HepG2 (cell line): ENCODE measurements around the gene GRIK2. TPM values are rescaled to one million over a fixed set of nuclear protein-coding genes. Genes with fewer than 3 reads are reported as not detected.

Source experiments
- ATAC-seq: fragments of 200-7000 bp; cut with Tn5 transposase; 3 replicates; pipeline ENCODE4 v1.9.1; 2020; ENCODE audit warnings: mild to moderate bottlenecking, moderate library complexity
- BruUV-seq: library from RNA; stranded (reverse); fragments of 400-500 nt; replicated peaks from 2 replicates; lab custom pipeline; 2021; lab: Mats Ljungman, UMichigan
- CTCF ChIA-PET: fragments of 300-600 bp; formaldehyde crosslinking; extraction: SDS; loops from one replicate; lab custom pipeline; 2021; ENCODE audit warnings: low total read pairs, inconsistent platforms, low intra/inter-chr PET ratio; lab: Yijun Ruan, JAX
- POLR2A ChIA-PET: fragments of 350-600 bp; sonication (Branson Sonifier 250); formaldehyde crosslinking; loops from one replicate; lab custom pipeline; 2020; ENCODE audit warnings: antibody characterized with exemption, inconsistent platforms; lab: Yijun Ruan, JAX
- DNase-seq: peaks from one replicate; pipeline ENCODE4 v3.0.0-alpha.2; 2015; ENCODE audit warnings: low spot score
- FAIRE-seq: peaks from 3 replicates; lab custom pipeline; 2011; peaks lifted over from hg19 to GRCh38; lab: Jason Lieb, UNC
- H2AFZ ChIP-seq: one replicate; pipeline ENCODE4 v1.6.1; 2011; ENCODE audit warnings: low read length, inconsistent platforms
- H3K27ac ChIP-seq: fragments of 300-600 bp; 3 replicates; pipeline ENCODE4 v1.8.0; 2011; ENCODE audit warnings: mixed run types, mild to moderate bottlenecking, mixed read lengths, low read length, inconsistent platforms; ENCODE audit not compliant: insufficient read depth; ENCODE audit errors: extremely low read length
- H3K27me3 ChIP-seq, 2 experiments: fragments of 200-600 bp in 1 of 2; 2 replicates in 1 of 2; 3 replicates in 1 of 2; pipeline versions ENCODE4 v1.6.0 to v1.8.0; 2011; ENCODE audit warnings: low read length in 2 of 2, mild to moderate bottlenecking in 2 of 2, moderate library complexity in 2 of 2, inconsistent platforms in 1 of 2; ENCODE audit not compliant: insufficient read depth in 2 of 2, control insufficient read depth in 1 of 2
- H3K36me3 ChIP-seq, 2 experiments: fragments of 200-600 bp in 1 of 2; replicated peaks in 1 of 2; 2 replicates in 1 of 2; 3 replicates in 1 of 2; pipeline versions ENCODE4 v1.5.1 to v1.8.0; 2011; ENCODE audit warnings: low read length in 2 of 2, inconsistent platforms in 1 of 2; ENCODE audit not compliant: insufficient read depth in 2 of 2, control insufficient read depth in 1 of 2
- H3K4me1 ChIP-seq: 2 replicates; pipeline ENCODE4 v1.5.1; 2012; ENCODE audit warnings: low read length, inconsistent platforms; ENCODE audit not compliant: insufficient read depth
- H3K4me2 ChIP-seq: 2 replicates; pipeline ENCODE4 v1.6.0; 2011; ENCODE audit warnings: low read depth, low read length, inconsistent platforms
- H3K4me3 ChIP-seq, 3 experiments: fragments of 200-600 bp in 1 of 3; sonication (generic), shearing (Covaris generic) in 1 of 3; replicated peaks in 1 of 3; 2 replicates each; pipeline ENCODE4 v1.5.1; 2011 to 2016; ENCODE audit warnings: low read length in 3 of 3, inconsistent platforms in 2 of 3, low read depth in 2 of 3, mild to moderate bottlenecking in 2 of 3, control low read depth in 1 of 3, mixed read lengths in 1 of 3; ENCODE audit not compliant: insufficient read depth in 1 of 3
- H3K79me2 ChIP-seq: one replicate; pipeline ENCODE4 v1.6.1; 2011; ENCODE audit warnings: low read length, inconsistent platforms; ENCODE audit not compliant: insufficient read depth
- H3K9ac ChIP-seq: 2 replicates; pipeline ENCODE4 v1.6.0; 2011; ENCODE audit warnings: mild to moderate bottlenecking, low read depth, low read length, inconsistent platforms; ENCODE audit not compliant: insufficient read depth
- H3K9me3 ChIP-seq: 2 replicates; pipeline ENCODE4 v1.5.1; 2012; ENCODE audit warnings: mild to moderate bottlenecking, low read length
- H4K20me1 ChIP-seq: 2 replicates; pipeline ENCODE4 v1.6.0; 2011; ENCODE audit warnings: inconsistent platforms, mild to moderate bottlenecking, low read length, moderate library complexity; ENCODE audit not compliant: insufficient read depth
- CBX5 ChIP-seq: sonication (generic); formaldehyde crosslinking; IDR thresholded peaks from 2 replicates; pipeline ENCODE4 v1.4.0; 2020; ENCODE audit warnings: missing genetic modification reagents, borderline replicate concordance
- EED ChIP-seq: sonication (generic); formaldehyde crosslinking; IDR thresholded peaks from 2 replicates; pipeline ENCODE4 v1.5.0; 2020; ENCODE audit warnings: mild to moderate bottlenecking, missing genetic modification reagents
- ELF3 ChIP-seq: IDR thresholded peaks from 2 replicates; pipeline ENCODE4 v1.6.1; 2016; ENCODE audit warnings: missing genetic modification reagents, missing compliant biosample characterization
- GATAD2A ChIP-seq: IDR thresholded peaks from 2 replicates; pipeline ENCODE4 v1.6.1; 2016
- NFATC3 ChIP-seq: sonication (generic); formaldehyde crosslinking; IDR thresholded peaks from 2 replicates; pipeline ENCODE4 v1.5.1; 2020; ENCODE audit warnings: mild to moderate bottlenecking, missing genetic modification reagents
- NFIB ChIP-seq: sonication (generic); formaldehyde crosslinking; IDR thresholded peaks from 2 replicates; pipeline ENCODE4 v1.9.0; 2021; ENCODE audit warnings: missing genetic modification reagents, mild to moderate bottlenecking, borderline replicate concordance
- RXRB ChIP-seq: IDR thresholded peaks from 2 replicates; pipeline ENCODE4 v1.6.1; 2016; ENCODE audit warnings: borderline replicate concordance, missing genetic modification reagents, missing compliant biosample characterization
- WGBS: methylation state at CpG from one replicate; pipeline ENCODE4 v1.1.6; 2017; ENCODE audit warnings: low lambda C conversion rate; 5-methylcytosine and 5-hydroxymethylcytosine counted together
- in situ Hi-C: cut with HindIII; loops from 2 replicates; pipeline ENCODE4 v1.10.0; 2017; ENCODE audit warnings: low pct_unique_long_range_greater_than_20kb; ENCODE audit not compliant: extremely low pct_ligation_motif_present
- intact Hi-C: fragments of 100-400 bp; cut with micrococcal nuclease; formaldehyde crosslinking; loops from one replicate; pipeline ENCODE4 v1.10.0; 2022; ENCODE audit not compliant: unreplicated experiment
- polyA plus RNA-seq, 8 experiments: library from polyadenylated mRNA; depleted of rRNA in 3 of 8; stranded (reverse) in 7 of 8; unstranded in 1 of 8; fragments of >200 nt; fragmentation: Illumina TruSeq in 4 of 8; extraction: Trizol in 4 of 8; gene quantifications; 2 replicates each; pipeline versions ENCODE4 v1.2.1 to v1.2.3, GENCODE V29; 2011 to 2016; ENCODE audit warnings: low read depth in 4 of 8, missing spikeins in 1 of 8, mixed read lengths in 1 of 8; ENCODE audit not compliant: insufficient read depth in 1 of 8
- total RNA-seq, 5 experiments: library from RNA; depleted of rRNA; stranded (reverse); fragments of >200 nt; fragmentation: Illumina TruSeq; extraction: Trizol; gene quantifications; 2 replicates each; pipeline ENCODE4 v1.2.3, GENCODE V29; 2016; ENCODE audit warnings: low read depth in 1 of 5
- TF ChIP-seq, protein P1 (sequence below): sonication (generic); formaldehyde crosslinking; IDR thresholded peaks from 2 replicates; pipeline ENCODE4 v1.8.1; 2023; ENCODE audit warnings: missing genetic modification reagents, mild to moderate bottlenecking, borderline replicate concordance
- TF ChIP-seq, protein P2 (sequence below): sonication (generic); formaldehyde crosslinking; IDR thresholded peaks from 2 replicates; pipeline ENCODE4 v1.4.0; 2020; ENCODE audit warnings: low read depth, mild to moderate bottlenecking, missing genetic modification reagents
- TF ChIP-seq, protein P3 (sequence below): sonication (generic); formaldehyde crosslinking; IDR thresholded peaks from 2 replicates; pipeline ENCODE4 v1.5.1; 2020; ENCODE audit warnings: missing genetic modification reagents, mild to moderate bottlenecking, borderline replicate concordance
- TF ChIP-seq, protein P4 (sequence below): sonication (generic); formaldehyde crosslinking; IDR thresholded peaks from 2 replicates; pipeline ENCODE4 v1.4.0; 2020; ENCODE audit warnings: mild to moderate bottlenecking, missing genetic modification reagents
- TF ChIP-seq, protein P5 (sequence below): sonication (generic); formaldehyde crosslinking; IDR thresholded peaks from 2 replicates; pipeline ENCODE4 v1.9.0; 2022; ENCODE audit warnings: missing genetic modification reagents, mild to moderate bottlenecking, borderline replicate concordance

Gene GRIK2
- total and polyA plus RNA-seq, 2 of the 13 experiments (the other 11 are each of a cell fraction or from before 2014, with no cell fraction given): not detected

DNA sequence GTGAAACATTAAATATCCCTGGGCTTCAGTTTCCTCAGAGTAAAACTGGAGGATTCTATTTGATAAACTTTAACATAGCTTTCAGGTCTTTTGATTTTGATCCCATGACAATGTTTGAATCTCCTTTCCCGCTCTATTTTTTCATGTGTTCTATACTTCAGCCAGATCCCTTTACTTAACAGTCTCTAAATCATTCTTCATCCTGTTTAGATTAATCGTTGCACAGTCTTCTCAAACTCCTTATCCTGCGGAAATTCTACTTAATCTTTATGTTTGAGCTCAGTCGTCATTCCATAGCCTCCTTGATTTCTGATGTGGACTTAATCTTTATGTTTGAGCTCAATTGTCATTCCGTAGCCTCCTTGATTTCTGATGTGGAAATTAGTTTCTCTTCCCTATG lies 57.4 kb downstream of the GRIK2 start:
- H3K79me2 ChIP-seq: no peaks in the 10 kb centered on the region
- no peak overlapping the region for H3K9ac ChIP-seq
- no peaks in the 10 kb centered on the region for H3K27me3 ChIP-seq
- H3K4me1 ChIP-seq: no peaks in the 10 kb centered on the region
- H3K9me3 ChIP-seq: no peaks in the 10 kb centered on the region
- intact Hi-C loops (no loop called here), in situ Hi-C loops (no loop called here)
- H3K4me3 ChIP-seq: no peak overlapping the region
- no peak overlapping the region for H3K4me2 ChIP-seq
- WGBS: 2% methylated on average over 5 of the region's 5 CpGs
- CTCF ChIA-PET: no interaction called here
- H4K20me1 ChIP-seq: no peaks in the 10 kb centered on the region
- FAIRE-seq: no peak
- no peak overlapping the region for H3K27ac ChIP-seq
- no TSS peak for BruUV-seq
- no peaks in the 10 kb centered on the region for H3K36me3 ChIP-seq
- POLR2A ChIA-PET: no interaction called here
- TF ChIP-seq NFATC3: no peak
- TF ChIP-seq, all 625 proteins: peak for 0
- H2AFZ ChIP-seq: no peak overlapping the region
- DNase-seq (no peak), ATAC-seq (no peak)

DNA sequence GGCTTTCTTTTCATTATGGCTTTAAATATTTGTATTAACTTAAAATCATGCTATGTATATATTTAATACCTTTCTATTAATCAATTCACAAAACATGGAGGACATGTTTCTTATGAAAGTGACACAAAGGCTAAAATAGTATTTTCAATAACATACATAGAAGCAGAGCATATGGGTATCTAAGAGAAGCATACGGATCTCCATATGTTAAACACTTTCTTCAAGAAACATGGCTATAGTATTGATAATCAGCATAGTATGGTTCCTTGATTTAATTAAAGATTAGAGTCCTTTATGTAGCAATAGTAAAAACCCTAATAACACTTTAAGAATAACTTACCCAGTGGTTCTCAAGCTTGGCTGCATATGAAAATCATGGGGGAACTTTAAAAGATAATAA lies 58.5 kb downstream of the GRIK2 start:
- FAIRE-seq: no peak
- Histone ChIP-seq H3K4me1 (no peaks in the 10 kb centered on the region), H2AFZ (no peak overlapping the region), H3K36me3 (no peaks in the 10 kb centered on the region), H4K20me1 (no peaks in the 10 kb centered on the region), H3K9me3 (no peaks in the 10 kb centered on the region), H3K27ac (no peak overlapping the region), H3K4me2 (no peak overlapping the region), H3K79me2 (no peaks in the 10 kb centered on the region), H3K9ac (no peak overlapping the region), H3K4me3 (no peak overlapping the region), H3K27me3 (no peaks in the 10 kb centered on the region)
- 7% methylated on average over 1 of the region's 1 CpG for WGBS
- no peak for DNase-seq
- in situ Hi-C loops: no loop called here
- POLR2A ChIA-PET: no interaction called here
- no peak for TF ChIP-seq CBX5 (CRISPR knock-in tag)
- TF ChIP-seq, protein P1, sequence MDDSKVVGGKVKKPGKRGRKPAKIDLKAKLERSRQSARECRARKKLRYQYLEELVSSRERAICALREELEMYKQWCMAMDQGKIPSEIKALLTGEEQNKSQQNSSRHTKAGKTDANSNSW (CRISPR knock-in tag): no peak
- no peak for TF ChIP-seq RXRB (CRISPR knock-in tag)
- no peak for TF ChIP-seq EED
- TF ChIP-seq, protein P2, sequence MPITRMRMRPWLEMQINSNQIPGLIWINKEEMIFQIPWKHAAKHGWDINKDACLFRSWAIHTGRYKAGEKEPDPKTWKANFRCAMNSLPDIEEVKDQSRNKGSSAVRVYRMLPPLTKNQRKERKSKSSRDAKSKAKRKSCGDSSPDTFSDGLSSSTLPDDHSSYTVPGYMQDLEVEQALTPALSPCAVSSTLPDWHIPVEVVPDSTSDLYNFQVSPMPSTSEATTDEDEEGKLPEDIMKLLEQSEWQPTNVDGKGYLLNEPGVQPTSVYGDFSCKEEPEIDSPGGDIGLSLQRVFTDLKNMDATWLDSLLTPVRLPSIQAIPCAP: no peak
- TF ChIP-seq, protein P3, sequence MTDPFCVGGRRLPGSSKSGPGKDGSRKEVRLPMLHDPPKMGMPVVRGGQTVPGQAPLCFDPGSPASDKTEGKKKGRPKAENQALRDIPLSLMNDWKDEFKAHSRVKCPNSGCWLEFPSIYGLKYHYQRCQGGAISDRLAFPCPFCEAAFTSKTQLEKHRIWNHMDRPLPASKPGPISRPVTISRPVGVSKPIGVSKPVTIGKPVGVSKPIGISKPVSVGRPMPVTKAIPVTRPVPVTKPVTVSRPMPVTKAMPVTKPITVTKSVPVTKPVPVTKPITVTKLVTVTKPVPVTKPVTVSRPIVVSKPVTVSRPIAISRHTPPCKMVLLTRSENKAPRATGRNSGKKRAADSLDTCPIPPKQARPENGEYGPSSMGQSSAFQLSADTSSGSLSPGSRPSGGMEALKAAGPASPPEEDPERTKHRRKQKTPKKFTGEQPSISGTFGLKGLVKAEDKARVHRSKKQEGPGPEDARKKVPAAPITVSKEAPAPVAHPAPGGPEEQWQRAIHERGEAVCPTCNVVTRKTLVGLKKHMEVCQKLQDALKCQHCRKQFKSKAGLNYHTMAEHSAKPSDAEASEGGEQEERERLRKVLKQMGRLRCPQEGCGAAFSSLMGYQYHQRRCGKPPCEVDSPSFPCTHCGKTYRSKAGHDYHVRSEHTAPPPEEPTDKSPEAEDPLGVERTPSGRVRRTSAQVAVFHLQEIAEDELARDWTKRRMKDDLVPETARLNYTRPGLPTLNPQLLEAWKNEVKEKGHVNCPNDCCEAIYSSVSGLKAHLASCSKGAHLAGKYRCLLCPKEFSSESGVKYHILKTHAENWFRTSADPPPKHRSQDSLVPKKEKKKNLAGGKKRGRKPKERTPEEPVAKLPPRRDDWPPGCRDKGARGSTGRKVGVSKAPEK (CRISPR knock-in tag): no peak
- TF ChIP-seq GATAD2A (CRISPR knock-in tag): no peak
- TF ChIP-seq, protein P4, sequence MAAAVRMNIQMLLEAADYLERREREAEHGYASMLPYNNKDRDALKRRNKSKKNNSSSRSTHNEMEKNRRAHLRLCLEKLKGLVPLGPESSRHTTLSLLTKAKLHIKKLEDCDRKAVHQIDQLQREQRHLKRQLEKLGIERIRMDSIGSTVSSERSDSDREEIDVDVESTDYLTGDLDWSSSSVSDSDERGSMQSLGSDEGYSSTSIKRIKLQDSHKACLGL (CRISPR knock-in tag): no peak
- TF ChIP-seq ELF3 (CRISPR knock-in tag): no peak
- no peak for TF ChIP-seq NFIB (CRISPR knock-in tag)
- TF ChIP-seq, protein P5, sequence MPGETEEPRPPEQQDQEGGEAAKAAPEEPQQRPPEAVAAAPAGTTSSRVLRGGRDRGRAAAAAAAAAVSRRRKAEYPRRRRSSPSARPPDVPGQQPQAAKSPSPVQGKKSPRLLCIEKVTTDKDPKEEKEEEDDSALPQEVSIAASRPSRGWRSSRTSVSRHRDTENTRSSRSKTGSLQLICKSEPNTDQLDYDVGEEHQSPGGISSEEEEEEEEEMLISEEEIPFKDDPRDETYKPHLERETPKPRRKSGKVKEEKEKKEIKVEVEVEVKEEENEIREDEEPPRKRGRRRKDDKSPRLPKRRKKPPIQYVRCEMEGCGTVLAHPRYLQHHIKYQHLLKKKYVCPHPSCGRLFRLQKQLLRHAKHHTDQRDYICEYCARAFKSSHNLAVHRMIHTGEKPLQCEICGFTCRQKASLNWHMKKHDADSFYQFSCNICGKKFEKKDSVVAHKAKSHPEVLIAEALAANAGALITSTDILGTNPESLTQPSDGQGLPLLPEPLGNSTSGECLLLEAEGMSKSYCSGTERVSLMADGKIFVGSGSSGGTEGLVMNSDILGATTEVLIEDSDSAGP (CRISPR knock-in tag): no peak
- BruUV-seq: no TSS peak
- intact Hi-C loops: no loop called here
- ATAC-seq: no peak
- CTCF ChIA-PET: no interaction called here
